Measurements from ENCODE around the gene LACC1. TPM values are rescaled to one million over a fixed set of nuclear protein-coding genes. Genes with fewer than 3 reads are reported as not detected.

Gene LACC1
- total RNA-seq, 1 donor from 2014 or later, result 1.7 TPM

- Histone ChIP-seq H3K79me2 (ENCODE audit: low read depth) (no peaks in the 10 kb centered on the region), H3K9me3 (ENCODE audit: low read depth) (no peaks in the 10 kb centered on the region), H3K27ac (no peak overlapping the region), H3K9ac (no peak overlapping the region), H2AFZ (replicated peaks) (no peak overlapping the region), H3F3A (ENCODE audit: low read depth) (no peaks in the 10 kb centered on the region), H3K36me3 (no peaks in the 10 kb centered on the region), H3K4me2 (no peak overlapping the region), H4K20me1 (ENCODE audit: low read depth) (no peaks in the 10 kb centered on the region), H3K4me1 (no peaks in the 10 kb centered on the region), H3K27me3 (no peaks in the 10 kb centered on the region), H3K4me3 (no peak overlapping the region)
- no peak for TF ChIP-seq EZH2phosphoT487 (IDR thresholded peaks at IDR 0.05)
- no peak for TF ChIP-seq CTCF (IDR thresholded peaks at IDR 0.05)
- no peak for TF ChIP-seq EZH2 (IDR thresholded peaks at IDR 0.05)
- peaks cover 2% of the 10 kb centered on the region for H3K27me3 Mint-ChIP-seq (ENCODE audit: insufficient read depth, low read depth)
- peaks cover 19% of the 10 kb centered on the region for H3K4me1 Mint-ChIP-seq
- no peaks in the 10 kb centered on the region for H3K9me3 Mint-ChIP-seq
- no peak for DNase-seq (ENCODE audit: low spot score)
- no peak overlapping the region for H3K27ac Mint-ChIP-seq
- no peak overlapping the region for H3K4me3 Mint-ChIP-seq
- no peaks in the 10 kb centered on the region for H3K36me3 Mint-ChIP-seq
Measured at GRCh38 chr13:43938449-43938848, 58.7 kb downstream of the LACC1 start.

GRCh38 chr13:43939086-43939485 is 59.4 kb downstream of the LACC1 start:
- H3K27ac Mint-ChIP-seq, result peak overlapping the region; percentile 14

GRCh38 chr13:43942286-43942685 is 62.6 kb downstream of the LACC1 start:
- Histone ChIP-seq H3K4me1 (no peaks in the 10 kb centered on the region), H3K27ac (no peak overlapping the region), H3K9ac (no peak overlapping the region), H3K4me3 (no peak overlapping the region), H4K20me1 (ENCODE audit: low read depth) (no peaks in the 10 kb centered on the region), H3K36me3 (no peaks in the 10 kb centered on the region), H2AFZ (replicated peaks) (no peak overlapping the region), H3F3A (ENCODE audit: low read depth) (no peaks in the 10 kb centered on the region), H3K9me3 (ENCODE audit: low read depth) (no peaks in the 10 kb centered on the region), H3K27me3 (no peaks in the 10 kb centered on the region), H3K79me2 (ENCODE audit: low read depth) (no peaks in the 10 kb centered on the region), H3K4me2 (no peak overlapping the region)
- Mint-ChIP-seq H3K9me3 (no peaks in the 10 kb centered on the region), H3K27ac (no peak overlapping the region), H3K27me3 (ENCODE audit: insufficient read depth, low read depth) (peaks cover 2% of the 10 kb centered on the region), H3K4me3 (no peak overlapping the region), H3K36me3 (no peaks in the 10 kb centered on the region), H3K4me1 (peaks cover 4% of the 10 kb centered on the region)
- no peak for DNase-seq (ENCODE audit: low spot score)
- TF ChIP-seq EZH2phosphoT487 (IDR thresholded peaks at IDR 0.05) (no peak), CTCF (IDR thresholded peaks at IDR 0.05) (no peak), EZH2 (IDR thresholded peaks at IDR 0.05) (no peak)

More at GRCh38 chr13:43939086-43939485, 59.4 kb downstream of the LACC1 start:
- peaks cover 19% of the 10 kb centered on the region for H3K4me1 Mint-ChIP-seq
- H3K27ac ChIP-seq, result no peak overlapping the region
- no peaks in the 10 kb centered on the region for H3K79me2 ChIP-seq (ENCODE audit: low read depth)
- DNase-seq (ENCODE audit: low spot score), result no peak
- no peaks in the 10 kb centered on the region for H3K27me3 ChIP-seq
- H3K4me2 ChIP-seq, result no peak overlapping the region
- no peak overlapping the region for H3K4me3 ChIP-seq
- peaks cover 2% of the 10 kb centered on the region for H3K27me3 Mint-ChIP-seq (ENCODE audit: insufficient read depth, low read depth)
- no peaks in the 10 kb centered on the region for H4K20me1 ChIP-seq (ENCODE audit: low read depth)
- no peaks in the 10 kb centered on the region for H3K9me3 Mint-ChIP-seq
- no peak overlapping the region for H3K4me3 Mint-ChIP-seq
- H3K9ac ChIP-seq, result no peak overlapping the region
- no peak overlapping the region for H2AFZ ChIP-seq (replicated peaks)
- no peak for TF ChIP-seq CTCF (IDR thresholded peaks at IDR 0.05)
- TF ChIP-seq EZH2phosphoT487 (IDR thresholded peaks at IDR 0.05), result no peak
- TF ChIP-seq EZH2 (IDR thresholded peaks at IDR 0.05), result no peak
- H3K4me1 ChIP-seq, result no peaks in the 10 kb centered on the region
- no peaks in the 10 kb centered on the region for H3K36me3 ChIP-seq
- no peaks in the 10 kb centered on the region for H3K9me3 ChIP-seq (ENCODE audit: low read depth)
- no peaks in the 10 kb centered on the region for H3K36me3 Mint-ChIP-seq
- H3F3A ChIP-seq (ENCODE audit: low read depth), result no peaks in the 10 kb centered on the region

Other genes with a start within 250 kb of the LACC1 start
- 0.68 and 1.1 TPM in 2 replicates for gene ENOX1, start 92.9 kb upstream of the LACC1 start, total RNA-seq (ENCODE audit: low replicate concordance)
- 12.0 and 24.4 TPM in 2 replicates for gene CCDC122, start 164 bp upstream of the LACC1 start, total RNA-seq (ENCODE audit: low replicate concordance)

Measured in neural progenitor cell (in vitro differentiated cells).